HCT116 (cell line): ENCODE measurements around the gene DSTYK. TPM values are rescaled to one million over a fixed set of nuclear protein-coding genes. Genes with fewer than 3 reads are reported as not detected.

ENCODE experiments used
- ATAC-seq: fragments of 200-7000 bp; cut with Tn5 transposase; 2 replicates; pipeline ENCODE4 v1.9.1; 2020; ENCODE audit warnings: mild to moderate bottlenecking, moderate library complexity
- BruUV-seq: library from RNA; stranded (reverse); fragments of 400-500 nt; replicated peaks from 2 replicates; lab custom pipeline; 2021; lab: Mats Ljungman, UMichigan
- CTCF ChIA-PET: fragments of 300-600 bp; sonication (Branson Sonifier 250); formaldehyde crosslinking; loops from one replicate; lab custom pipeline; 2021; ENCODE audit warnings: antibody characterized with exemption; lab: Charles Lee
- POLR2A ChIA-PET: fragments of 300-600, 350-600 bp; sonication (Branson Sonifier 250); formaldehyde crosslinking; loops from one replicate; lab custom pipeline; 2021; ENCODE audit warnings: antibody characterized with exemption; lab: Charles Lee
- RAD21 ChIA-PET, 2 experiments: fragments of 300-600 bp; sonication (Branson Sonifier 250); formaldehyde crosslinking; loops; one replicate each; lab custom pipeline; 2023; ENCODE audit warnings: low total read pairs in 2 of 2; ENCODE audit not compliant: uncharacterized antibody in 2 of 2, unreplicated experiment in 2 of 2, low non-redundant PET in 1 of 2; lab: Charles Lee
- DNase-seq: peaks from one replicate; pipeline ENCODE4 v3.0.0-alpha.2; 2010; ENCODE audit warnings: low read depth, low spot score
- H2AFZ ChIP-seq: fragments of 200-600 bp; shearing (Covaris generic), sonication (generic); 2 replicates; pipeline ENCODE4 v1.6.1; 2017; ENCODE audit warnings: low read depth, mixed run types, mixed read lengths, antibody characterized with exemption, low read length; ENCODE audit not compliant: poor library complexity, severe bottlenecking
- H3K27ac ChIP-seq: 2 replicates; pipeline ENCODE4 v1.5.1; 2012; ENCODE audit warnings: low read depth, low read length
- H3K27me3 ChIP-seq: fragments of 200-600 bp; sonication (generic); 2 replicates; pipeline ENCODE4 v1.6.1; 2016; ENCODE audit warnings: mixed run types, low read length, mixed read lengths; ENCODE audit not compliant: insufficient read depth
- H3K36me3 ChIP-seq, 2 experiments: fragments of 200-500 bp in 1 of 2; fragments of 200-600 bp in 1 of 2; sonication (Bioruptor generic) in 1 of 2; sonication (generic) in 1 of 2; 2 replicates each; pipeline versions ENCODE4 v1.5.1 to v1.6.1; 2014 to 2016; ENCODE audit warnings: low read length in 2 of 2, inconsistent platforms in 1 of 2, mixed read lengths in 1 of 2, mixed run types in 1 of 2; ENCODE audit not compliant: insufficient read depth in 2 of 2, control insufficient read depth in 1 of 2
- H3K4me1 ChIP-seq, 2 experiments: fragments of 200-600 bp in 1 of 2; sonication (generic) in 1 of 2; 2 replicates each; pipeline versions ENCODE4 v1.5.1 to v1.6.1; 2012 to 2017; ENCODE audit warnings: low read length in 2 of 2, inconsistent platforms in 1 of 2, mild to moderate bottlenecking in 1 of 2, mixed read lengths in 1 of 2, mixed run types in 1 of 2, moderate library complexity in 1 of 2; ENCODE audit not compliant: insufficient read depth in 2 of 2, control insufficient read depth in 1 of 2
- H3K4me2 ChIP-seq: fragments of 200-600 bp; sonication (generic); 2 replicates; pipeline ENCODE4 v1.6.1; 2017; ENCODE audit warnings: mixed run types, low read length, mixed read lengths
- H3K4me3 ChIP-seq, 2 experiments: fragments of 200-600 bp in 1 of 2; sonication (generic) in 1 of 2; replicated peaks in 1 of 2; 2 replicates each; pipeline ENCODE4 v1.5.1; 2011 to 2016; ENCODE audit warnings: low read length in 2 of 2, control low read depth in 1 of 2, low read depth in 1 of 2, mild to moderate bottlenecking in 1 of 2, mixed read lengths in 1 of 2, mixed run types in 1 of 2
- H3K79me2 ChIP-seq: fragments of 200-600 bp; sonication (generic); 2 replicates; pipeline ENCODE4 v1.6.1; 2017; ENCODE audit warnings: mild to moderate bottlenecking, mixed run types, low read length, moderate library complexity, mixed read lengths; ENCODE audit not compliant: insufficient read depth
- H3K9ac ChIP-seq: fragments of 200-600 bp; sonication (generic); 2 replicates; pipeline ENCODE4 v1.6.1; 2016; ENCODE audit warnings: low read length, mixed read lengths
- H3K9me2 ChIP-seq: fragments of 200-600 bp; sonication (generic), shearing (Covaris generic); 2 replicates; pipeline ENCODE4 v1.6.1; 2017; ENCODE audit warnings: mixed run types, mild to moderate bottlenecking, moderate library complexity; ENCODE audit not compliant: insufficient read depth
- H3K9me3 ChIP-seq, 2 experiments: fragments of 200-500 bp in 1 of 2; fragments of 200-600 bp in 1 of 2; sonication (Bioruptor generic) in 1 of 2; sonication (generic) in 1 of 2; 2 replicates each; pipeline ENCODE4 v1.6.1; 2014 to 2017; ENCODE audit warnings: low read length in 2 of 2, mixed read lengths in 2 of 2, inconsistent platforms in 1 of 2, low read depth in 1 of 2, mild to moderate bottlenecking in 1 of 2, mixed run types in 1 of 2, moderate library complexity in 1 of 2; ENCODE audit not compliant: control insufficient read depth in 1 of 2, insufficient read depth in 1 of 2
- H4K20me1 ChIP-seq: fragments of 200-600 bp; sonication (generic), shearing (Covaris generic); 2 replicates; pipeline ENCODE4 v1.6.1; 2017; ENCODE audit warnings: mixed run types, mild to moderate bottlenecking, moderate library complexity; ENCODE audit not compliant: insufficient read depth
- ELF1 ChIP-seq: IDR thresholded peaks from 2 replicates; pipeline ENCODE4 v1.6.1; 2012; ENCODE audit warnings: low read depth, borderline replicate concordance
- JUND ChIP-seq: IDR thresholded peaks from 2 replicates; pipeline ENCODE4 v1.6.1; 2012
- ZFX ChIP-seq: fragments of 450-650 bp; IDR thresholded peaks from 2 replicates; pipeline ENCODE4 v1.6.1; 2017
- intact Hi-C: fragments of 100-400 bp; cut with micrococcal nuclease; formaldehyde crosslinking; loops from 2 replicates; pipeline ENCODE4 v1.10.0; 2022
- total RNA-seq: library from RNA; stranded (reverse); gene quantifications from one replicate; pipeline ENCODE4 v1.2.1, GENCODE V29; 2021; ENCODE audit not compliant: unreplicated experiment

DSTYK gene
- total RNA-seq, 1 experiment from 2014 or later, result 6.6 TPM

DNA sequence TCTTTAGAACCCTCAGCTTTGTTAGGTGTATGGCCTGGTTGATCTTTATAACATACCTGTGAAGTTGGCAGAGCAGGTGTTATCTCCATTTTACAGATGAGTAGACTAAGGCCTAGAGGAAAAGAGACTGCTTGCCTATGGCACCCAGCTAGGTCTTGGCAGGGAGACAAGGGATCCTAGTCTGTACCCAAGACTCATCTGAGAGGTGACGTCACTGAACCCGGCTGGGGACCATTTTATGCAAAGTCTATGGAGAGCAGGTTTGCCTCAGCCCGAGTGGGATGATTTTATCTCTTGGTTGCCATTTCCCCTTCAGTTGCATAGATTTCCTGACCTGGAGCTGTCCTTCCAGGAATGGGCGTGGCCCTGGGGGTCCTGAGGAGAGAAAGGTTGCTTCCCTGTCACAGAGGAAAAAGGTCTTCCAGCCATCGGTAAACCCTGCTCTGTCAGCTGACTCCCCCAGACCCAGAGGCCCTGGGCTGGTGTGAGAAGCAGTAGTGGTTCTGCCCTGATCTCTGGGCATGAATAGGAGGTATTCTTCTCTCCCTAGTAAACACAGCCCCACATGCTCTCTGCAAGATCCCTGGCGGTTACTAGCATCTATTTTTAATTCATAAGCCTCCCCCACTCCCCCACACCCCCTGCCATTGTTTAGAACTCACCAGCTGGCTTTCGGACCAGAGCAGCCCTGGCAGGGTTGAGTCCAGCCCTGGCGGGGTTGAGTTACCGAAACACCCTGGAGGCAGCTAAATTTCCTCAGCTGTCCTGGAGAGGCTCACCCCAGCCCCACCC lies 35.8 kb upstream of the DSTYK start:
- no peak for ATAC-seq
- H3K27me3 ChIP-seq, result no peaks in the 10 kb centered on the region
- H3K9me3 ChIP-seq, result no peaks in the 10 kb centered on the region
- no TSS peak for BruUV-seq
- no peaks in the 10 kb centered on the region for H3K36me3 ChIP-seq
- H3K4me1 ChIP-seq, result 0 out of 4 replicates have a peak, but pooled peaks cover 0 to 4% of the 10 kb centered on the region in 2 experiments
- intact Hi-C loops, result no loop called here
- no peak overlapping the region for H2AFZ ChIP-seq
- DNase-seq, result no peak
- H3K4me2 ChIP-seq, result no peak overlapping the region
- no peaks in the 10 kb centered on the region for H4K20me1 ChIP-seq
- ChIA-PET POLR2A (no interaction called here), CTCF (interaction anchor here (1.7 to 2.7 kb wide), 2 partner anchors 9 to 18 kb away, joined by 5 to 7 read pairs; no protein-coding TSS in a partner anchor)
- no peak overlapping the region for H3K4me3 ChIP-seq
- H3K27ac ChIP-seq, result no peak overlapping the region
- no peaks in the 10 kb centered on the region for H3K79me2 ChIP-seq
- H3K9me2 ChIP-seq, result no peaks in the 10 kb centered on the region
- no peak for TF ChIP-seq JUND
- TF ChIP-seq, all 23 proteins: peak for 0
- RAD21 ChIA-PET, result no interaction called here
- H3K9ac ChIP-seq, result no peak overlapping the region

DNA sequence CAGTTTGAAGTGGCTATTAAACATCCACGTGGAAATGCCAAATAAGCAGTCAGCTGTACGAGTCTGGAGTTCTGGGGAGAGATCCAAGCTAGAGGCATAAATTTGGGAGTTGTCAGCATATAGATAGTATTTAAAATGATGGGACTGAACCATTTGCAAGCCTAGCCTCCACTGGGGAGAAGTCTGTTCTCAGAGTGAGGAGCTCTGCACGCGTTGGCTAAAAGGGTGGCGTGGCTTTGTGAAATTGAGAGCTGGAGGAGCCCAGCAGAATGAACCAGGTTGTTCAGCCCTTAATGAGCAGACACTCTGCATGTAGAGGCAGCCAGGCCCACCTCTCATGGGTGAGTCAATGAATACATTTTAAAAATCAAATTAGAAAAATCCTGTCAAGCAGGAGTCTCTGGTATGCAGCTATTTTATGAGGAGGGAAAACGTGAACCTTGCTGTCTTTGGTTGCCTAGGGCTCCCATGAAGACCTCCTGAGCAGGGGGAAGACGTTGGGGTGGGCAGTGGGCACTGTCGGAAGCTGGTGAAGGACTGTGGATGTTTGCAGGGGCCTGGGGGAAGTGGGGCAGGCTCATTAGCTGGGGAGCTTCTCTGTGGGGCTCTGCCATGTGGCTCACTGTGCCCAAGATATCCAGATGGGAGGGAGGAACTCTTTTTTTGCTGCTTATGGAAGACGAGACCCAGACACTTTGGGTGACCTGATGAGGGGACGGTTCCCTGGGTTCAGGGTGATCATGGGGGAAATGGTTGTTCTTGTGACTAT lies 35.0 kb upstream of the DSTYK start:
- no peak overlapping the region for H3K4me2 ChIP-seq
- 0 out of 4 replicates have a peak, but pooled peaks cover 0 to 4% of the 10 kb centered on the region in 2 experiments for H3K4me1 ChIP-seq
- no peaks in the 10 kb centered on the region for H3K9me3 ChIP-seq
- ATAC-seq (no peak), DNase-seq (no peak)
- H3K9me2 ChIP-seq, result no peaks in the 10 kb centered on the region
- TF ChIP-seq JUND (no peak), ZFX (no peak), ELF1 (no peak)
- no peak overlapping the region for H3K4me3 ChIP-seq
- RAD21 ChIA-PET, result no interaction called here
- no peak overlapping the region for H3K9ac ChIP-seq
- H3K27ac ChIP-seq, result no peak overlapping the region
- no peaks in the 10 kb centered on the region for H3K27me3 ChIP-seq
- H3K79me2 ChIP-seq, result no peaks in the 10 kb centered on the region
- no peaks in the 10 kb centered on the region for H3K36me3 ChIP-seq
- no peak overlapping the region for H2AFZ ChIP-seq
- intact Hi-C loops, result no loop called here
- CTCF ChIA-PET, result interaction anchor here (1.7 to 2.7 kb wide), 2 partner anchors 10 to 17 kb away, joined by 5 to 7 read pairs; no protein-coding TSS in a partner anchor
- no TSS peak for BruUV-seq
- H4K20me1 ChIP-seq, result no peaks in the 10 kb centered on the region
- POLR2A ChIA-PET, result no interaction called here
